Activated CD4-positive, alpha-beta T cell treated with anti-CD3 and anti-CD28 coated beads, Interleukin-2, amount 50 U/mL, for 16 hours (primary cell): ENCODE results near the gene ALK.
"Not testable (repeated sequence)": the region's sequence is repeated elsewhere in the genome, so short reads cannot be mapped to it uniquely, and the experiment has no call there.

ENCODE experiments used
- DNase-seq: peaks from one replicate; pipeline ENCODE4 v3.0.0-alpha.2; 2020

ALK gene

GRCh38 chr2:29834624-29835023 is 86.8 kb downstream of the ALK start:
- DNase-seq, result no peak

GRCh38 chr2:29834036-29834540 is 87.3 kb downstream of the ALK start:
- DNase-seq, result no peak

DNA sequence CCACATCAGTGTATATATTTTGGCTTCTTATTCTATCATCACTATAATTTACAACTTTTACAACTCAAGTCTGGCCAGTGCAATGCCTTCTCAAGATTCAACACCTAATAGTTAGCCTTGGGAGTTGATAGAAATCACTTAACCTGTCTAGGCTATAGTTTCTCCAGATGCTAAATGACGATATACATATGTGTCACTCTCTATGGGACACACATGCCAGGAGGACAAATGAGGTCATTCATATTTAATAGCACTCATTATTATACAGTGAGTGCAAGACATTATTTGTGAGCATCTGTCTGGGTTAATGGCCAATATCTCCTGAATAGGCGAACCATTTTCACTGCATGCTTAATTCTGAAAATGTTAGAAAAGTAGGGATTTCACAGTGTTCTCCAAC is 89.8 kb downstream of the ALK start:
- no peak for DNase-seq

DNA sequence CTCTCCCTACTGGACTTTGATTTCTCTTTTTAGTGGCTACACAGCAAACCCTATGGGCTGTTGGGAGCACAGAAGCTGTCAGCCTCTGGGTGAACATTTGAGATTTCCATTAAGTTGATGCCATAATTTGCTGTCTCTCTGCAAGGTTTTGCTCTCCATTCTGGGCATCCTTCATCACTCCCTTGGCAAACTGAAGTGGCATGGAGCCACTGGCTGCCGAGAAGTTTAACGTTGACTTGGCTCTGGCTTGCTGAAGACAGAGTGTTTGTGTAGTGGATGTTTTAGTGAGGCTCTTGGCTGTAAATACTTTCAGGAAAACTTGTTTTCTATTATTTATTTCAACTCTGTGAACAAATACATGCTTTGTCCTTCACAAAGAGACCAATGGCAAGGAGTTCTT is 91.5 kb downstream of the ALK start:
- DNase-seq, result no peak

DNA sequence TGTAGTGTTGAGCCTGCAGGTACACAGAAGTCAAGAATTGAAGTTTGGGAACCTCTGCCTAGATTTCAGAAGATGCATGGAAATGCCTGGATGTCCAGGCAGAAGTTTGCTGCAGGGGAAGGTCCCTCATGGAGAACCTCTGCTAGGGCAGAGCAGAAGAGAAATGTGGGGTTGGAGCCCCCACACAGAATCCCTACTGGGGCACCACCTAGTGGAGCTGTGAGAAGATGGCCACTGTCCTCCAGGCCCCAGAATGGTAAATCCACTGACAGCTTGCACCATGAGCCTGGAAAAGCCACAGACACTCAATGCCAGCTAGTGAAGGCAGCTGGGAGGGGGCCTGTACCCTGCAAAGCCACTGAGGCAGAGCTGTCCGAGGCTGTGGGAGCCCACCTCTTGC is 97.2 kb downstream of the ALK start:
- DNase-seq, result not testable (repeated sequence)

DNA sequence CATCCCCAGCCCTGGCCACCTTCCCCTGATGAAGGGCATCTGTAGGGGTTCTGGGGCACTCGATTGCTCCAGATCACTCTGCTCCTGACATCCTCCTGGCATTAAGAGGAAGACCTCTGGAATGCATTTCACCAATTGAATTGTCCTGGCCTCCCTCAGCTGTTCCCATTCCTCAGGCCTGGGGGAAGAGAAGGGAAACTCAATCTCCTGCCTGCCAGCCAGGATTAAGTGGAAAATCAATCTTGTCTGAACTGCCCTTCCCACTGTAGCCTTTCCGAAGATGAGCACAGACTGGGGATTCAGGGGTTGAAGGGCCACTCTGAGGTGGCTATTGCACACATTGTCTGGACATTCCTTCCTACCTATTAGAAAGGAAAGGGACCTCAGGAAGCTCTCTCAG is 99.8 kb downstream of the ALK start:
- no peak for DNase-seq

DNA sequence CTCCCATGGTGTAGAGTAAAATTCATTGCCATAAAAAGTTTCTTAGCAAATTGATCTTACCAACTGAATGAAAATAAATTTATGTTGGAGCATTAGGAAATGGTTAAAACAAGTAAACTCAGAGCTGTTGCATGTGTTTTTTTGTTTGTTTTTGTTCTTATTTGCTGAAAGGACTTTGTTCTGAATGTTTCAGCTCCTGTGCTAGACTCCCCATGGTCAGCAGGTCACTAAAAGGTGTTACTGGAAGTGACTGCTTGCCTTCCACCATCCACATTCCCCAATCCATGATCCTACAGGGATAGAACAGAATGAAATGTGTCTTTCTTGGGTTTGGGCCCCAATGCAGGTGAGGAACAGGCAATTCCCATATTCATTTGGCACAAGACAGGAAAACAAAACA is 101.8 kb downstream of the ALK start:
- DNase-seq, result no peak

DNA sequence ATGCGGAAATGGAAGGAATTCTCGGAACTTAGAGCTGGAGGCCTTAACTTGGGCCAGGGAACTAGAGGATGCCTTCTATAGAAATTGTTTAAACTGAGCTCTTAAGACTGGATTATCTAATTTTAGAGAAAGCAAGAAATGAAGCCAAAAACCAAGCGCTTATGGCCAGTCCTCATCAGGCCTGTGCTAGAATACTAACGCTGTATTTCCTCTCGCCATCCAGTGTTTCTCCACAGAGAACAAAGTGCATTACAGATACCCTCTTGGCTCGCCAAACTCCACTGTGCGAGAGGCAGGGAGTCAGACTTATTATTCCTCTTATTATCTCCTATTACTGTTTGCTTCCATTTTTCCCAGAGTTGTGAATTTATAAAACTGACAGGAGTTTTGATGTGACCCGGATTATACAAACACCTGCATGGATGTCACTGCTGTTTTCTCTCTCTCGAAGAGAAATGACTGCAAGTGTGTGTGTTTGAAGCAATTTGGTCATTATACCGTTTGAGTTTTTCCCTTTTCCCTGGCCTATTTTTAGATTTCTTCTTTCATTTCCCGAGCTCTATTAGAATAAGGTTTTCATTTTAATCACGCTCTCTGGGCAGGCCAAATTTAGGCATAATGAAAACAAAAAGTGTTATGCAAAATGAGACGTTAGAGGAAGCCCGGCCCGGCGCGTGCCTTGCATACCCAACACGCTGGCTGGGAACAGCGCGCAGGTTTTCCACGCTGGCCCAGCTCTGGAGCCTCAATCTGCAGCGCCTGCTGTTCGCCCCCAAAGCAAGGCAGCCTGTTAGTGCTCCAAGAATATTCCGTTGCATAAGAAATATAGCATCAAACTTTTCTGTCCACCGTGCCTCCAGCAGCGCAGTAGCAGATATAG is 103.3 kb downstream of the ALK start:
- DNase-seq, result no peak

GRCh38 chr2:29817299-29817698 is 104.1 kb downstream of the ALK start:
- no peak for DNase-seq

- DNase-seq, result no peak
Measured at GRCh38 chr2:29816651-29817050, 104.7 kb downstream of the ALK start.

DNA sequence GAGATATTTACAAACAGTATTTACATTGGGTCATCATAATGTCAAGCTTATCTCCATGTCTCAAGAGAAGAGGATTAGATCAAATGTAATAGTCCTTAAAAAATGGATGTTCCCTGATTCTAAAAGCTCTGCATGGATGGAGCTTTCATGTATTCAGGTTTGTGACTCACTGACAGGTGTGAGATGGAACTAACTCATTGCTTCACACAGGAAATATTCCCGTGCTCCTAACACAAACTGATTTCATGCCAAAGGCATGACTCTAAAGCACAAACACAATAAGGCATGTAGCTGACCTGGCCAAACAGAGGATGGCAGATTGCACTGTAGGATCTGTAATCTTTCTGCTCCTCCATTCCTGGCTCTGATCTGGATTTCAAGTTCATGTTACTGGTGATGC is 110.0 kb downstream of the ALK start:
- DNase-seq, result no peak

DNA sequence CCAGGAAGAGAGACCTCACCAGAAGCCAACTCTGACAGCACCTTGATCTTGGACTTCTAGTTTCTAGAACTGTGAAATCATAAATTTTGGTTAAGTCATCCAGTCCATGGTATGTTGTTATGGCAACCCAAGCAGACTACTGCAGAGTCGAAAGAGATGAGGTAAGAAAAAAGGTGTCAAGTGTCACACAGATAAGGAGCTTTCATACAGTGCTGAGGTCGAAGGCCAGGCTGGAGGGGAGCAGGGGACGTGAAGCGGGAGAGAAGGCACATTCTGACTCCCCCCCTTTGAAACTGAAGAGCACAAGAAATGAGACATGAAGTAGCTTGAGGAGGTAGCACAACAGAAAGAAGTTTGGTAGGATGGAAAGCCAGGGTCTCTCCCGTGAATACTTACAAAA is 110.4 kb downstream of the ALK start:
- DNase-seq, result no peak

DNA sequence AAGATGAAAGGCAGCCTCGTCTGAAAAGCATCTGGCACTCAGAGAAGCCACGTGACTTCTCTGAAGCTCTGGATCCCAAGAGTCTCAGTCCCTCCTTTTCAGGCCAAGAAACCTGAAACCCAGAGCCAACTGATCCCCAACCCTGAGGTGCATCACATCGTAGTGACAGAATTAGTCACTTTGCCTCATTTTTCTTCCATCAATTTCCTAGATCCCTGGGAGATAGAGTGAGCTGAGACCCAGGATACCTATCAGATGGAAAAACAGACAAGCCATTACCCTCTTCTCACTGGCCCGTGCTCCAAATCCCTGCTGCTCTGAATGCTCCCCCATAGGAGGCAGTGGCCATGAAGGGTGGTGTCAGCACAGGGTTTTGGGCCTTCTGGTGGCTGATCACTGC is 113.1 kb downstream of the ALK start:
- no peak for DNase-seq

GRCh38 chr2:29807082-29807481 is 114.3 kb downstream of the ALK start:
- DNase-seq, result no peak

DNA sequence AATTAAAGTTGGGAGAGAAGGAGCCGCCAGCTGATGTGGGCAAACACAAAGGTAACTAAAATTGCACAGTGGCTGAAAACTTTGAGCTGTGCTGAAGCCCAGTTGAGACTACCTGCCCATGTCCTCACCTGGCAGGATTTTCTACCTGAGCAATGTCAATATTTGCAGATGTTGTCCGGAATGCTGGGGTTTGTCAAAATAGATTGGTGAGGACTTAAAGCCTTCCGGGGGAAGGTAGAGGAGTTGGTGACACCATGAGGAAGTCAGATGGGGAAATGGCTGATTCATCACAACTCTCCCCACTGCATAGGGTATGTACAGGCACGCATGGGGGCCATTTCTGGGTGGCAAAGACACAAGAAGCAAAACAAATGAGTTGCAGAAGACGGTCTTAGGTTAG is 114.9 kb downstream of the ALK start:
- DNase-seq, result no peak

DNA sequence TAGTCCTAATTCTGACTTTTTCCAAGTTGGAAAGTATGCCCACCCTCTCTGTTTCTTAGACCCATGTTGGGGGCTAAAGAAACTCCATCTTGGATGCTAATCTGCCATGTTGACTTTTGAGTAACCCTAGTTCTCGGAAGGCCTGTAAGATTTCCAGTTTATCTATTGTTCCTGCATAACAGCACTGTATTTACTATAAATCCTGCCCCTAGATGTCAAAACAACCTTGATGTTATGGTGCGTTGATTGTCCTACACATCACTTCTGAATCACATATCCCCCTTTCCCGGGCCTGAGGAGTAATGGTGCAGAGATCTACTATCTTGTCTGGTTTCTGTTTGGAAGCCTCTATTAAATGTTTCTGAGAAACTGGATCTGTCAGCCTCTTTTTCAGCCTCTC is 116.7 kb downstream of the ALK start:
- DNase-seq, result no peak

DNA sequence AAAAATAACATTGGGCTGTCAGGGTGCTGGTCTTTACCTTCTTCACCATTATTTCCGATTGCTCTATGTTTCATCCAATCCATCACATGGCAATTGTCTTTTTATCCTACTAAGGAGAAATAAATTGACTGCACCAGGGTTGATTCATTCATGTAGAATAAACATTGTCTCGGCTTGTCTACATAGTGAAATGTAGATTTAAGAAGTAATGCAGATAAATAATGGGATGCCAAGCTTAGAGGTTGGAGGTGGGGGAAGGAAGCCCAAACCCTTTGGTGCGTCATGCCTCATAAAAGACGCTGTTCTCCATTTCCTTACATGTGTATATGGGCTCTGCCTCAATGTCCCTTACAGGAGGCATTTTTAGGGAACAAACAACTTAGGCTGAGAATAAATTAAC is 117.8 kb downstream of the ALK start:
- no peak for DNase-seq

DNA sequence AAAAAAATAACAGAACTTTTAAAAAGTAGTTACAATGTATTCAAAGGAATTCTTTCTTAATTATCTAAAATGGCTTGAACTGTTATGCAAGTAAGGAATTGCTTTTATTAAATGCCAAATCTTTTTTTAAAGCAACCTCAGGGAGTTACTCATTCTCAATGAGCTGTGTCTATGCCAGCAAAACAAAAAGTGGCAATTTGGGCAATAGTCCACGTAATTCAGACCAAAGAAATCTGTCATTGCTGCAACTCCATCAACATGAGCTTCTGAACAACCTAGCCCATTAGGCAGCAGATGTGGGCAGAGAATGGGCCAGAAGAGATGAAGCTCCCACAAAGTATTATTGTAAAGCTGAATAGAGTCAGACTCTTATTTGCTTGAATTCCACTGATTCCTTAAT is 118.4 kb downstream of the ALK start:
- no peak for DNase-seq

DNA sequence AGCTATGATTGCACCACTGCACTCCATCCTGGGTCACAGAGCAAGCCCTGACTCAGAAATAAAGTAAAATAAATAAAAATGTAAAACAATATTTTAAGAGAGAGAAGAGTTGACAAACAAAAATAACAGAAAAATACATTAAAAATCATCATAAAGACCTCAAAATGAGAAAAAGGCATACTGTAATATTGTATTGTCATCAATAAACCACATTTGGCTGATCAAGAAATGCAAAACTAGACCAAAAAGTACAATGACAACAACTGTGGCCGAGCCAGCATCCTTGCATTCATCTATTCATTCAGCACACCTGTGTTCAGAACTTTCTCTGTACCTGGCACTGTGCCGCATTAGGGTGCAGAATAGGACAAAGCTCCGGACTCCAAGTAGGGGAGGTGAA is 121.8 kb downstream of the ALK start:
- DNase-seq, result no peak

DNA sequence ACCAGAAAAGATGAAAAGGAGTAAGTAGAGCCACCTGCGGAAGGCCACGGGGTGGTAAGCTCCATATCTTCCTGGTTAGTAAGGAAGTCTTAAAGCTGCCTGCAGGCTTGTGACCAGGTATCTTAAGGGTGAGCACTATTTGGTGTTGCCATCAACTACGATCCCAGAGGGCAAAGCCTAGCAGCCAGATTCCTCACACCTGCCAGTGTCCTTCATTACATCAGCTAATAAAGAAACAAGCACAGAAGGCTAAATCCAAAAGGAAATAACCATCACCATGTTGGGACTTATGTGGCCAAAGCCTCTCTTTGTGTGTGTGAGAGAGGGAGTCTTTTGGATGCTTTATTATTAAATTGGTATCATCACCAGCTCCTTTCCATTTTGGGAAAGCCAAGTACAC is 123.5 kb downstream of the ALK start:
- DNase-seq, result no peak

- DNase-seq, result no peak
Measured at GRCh38 chr2:29796446-29796845, 124.9 kb downstream of the ALK start.

GRCh38 chr2:29789911-29790485 is 131.4 kb downstream of the ALK start:
- DNase-seq, result no peak

DNA sequence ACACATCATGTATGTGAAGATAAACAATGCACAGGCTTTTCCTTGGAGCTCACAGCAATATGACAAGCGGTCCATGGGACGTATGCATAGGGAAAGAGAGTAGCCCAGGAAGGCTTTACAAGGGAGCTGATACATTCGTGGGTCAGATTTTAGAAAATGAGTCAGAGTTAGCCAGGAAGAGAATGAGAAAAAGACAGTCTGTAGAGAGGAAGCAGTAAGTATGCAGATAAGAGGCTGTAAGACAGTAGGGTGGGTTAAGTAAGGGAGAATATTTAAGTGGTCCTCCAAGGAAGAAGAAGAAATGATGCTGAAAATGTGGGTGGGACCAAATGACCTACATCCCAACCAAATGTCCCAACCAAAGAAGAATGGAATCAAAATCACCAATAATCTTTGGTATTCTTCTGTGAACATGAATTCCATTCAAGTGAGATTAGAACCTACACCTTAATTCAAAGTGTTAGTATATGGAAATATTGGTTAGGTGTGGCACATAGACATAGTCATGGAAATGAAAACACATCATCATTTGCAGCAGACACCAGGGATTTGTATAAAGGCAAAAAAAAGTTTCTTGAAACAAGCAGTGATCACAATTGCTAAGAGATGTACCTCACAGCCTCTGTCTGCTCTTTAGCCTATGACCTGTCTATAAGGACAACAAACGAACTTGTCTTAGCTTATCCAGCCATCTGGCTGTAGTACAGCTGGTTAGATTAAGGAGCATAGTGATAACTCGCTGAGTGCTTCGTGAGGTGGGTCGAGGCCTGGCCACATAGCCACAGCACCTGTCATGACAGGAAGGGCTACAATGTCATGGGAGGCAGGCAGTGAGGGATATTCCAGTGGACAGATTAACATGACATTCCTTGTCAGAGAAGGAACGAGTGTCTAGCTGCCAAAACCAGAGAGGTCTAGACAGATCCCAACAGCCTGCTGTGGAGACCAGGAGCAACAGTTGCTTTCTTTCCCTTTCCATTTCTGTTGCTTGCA is 133.6 kb downstream of the ALK start:
- no peak for DNase-seq
